GM12872 (cell line): ENCODE measurements around the gene ZNF835.

Experiments used
- CTCF ChIP-seq: IDR thresholded peaks from 3 replicates; pipeline ENCODE4 v1.5.1; 2011; ENCODE audit warnings: low read depth, mild to moderate bottlenecking, low read length, moderate library complexity; ENCODE audit not compliant: insufficient read depth

Gene ZNF835

GRCh38 chr19:56670961-56671612 lies 470 bp downstream of the ZNF835 start:
- no peak for TF ChIP-seq CTCF

DNA sequence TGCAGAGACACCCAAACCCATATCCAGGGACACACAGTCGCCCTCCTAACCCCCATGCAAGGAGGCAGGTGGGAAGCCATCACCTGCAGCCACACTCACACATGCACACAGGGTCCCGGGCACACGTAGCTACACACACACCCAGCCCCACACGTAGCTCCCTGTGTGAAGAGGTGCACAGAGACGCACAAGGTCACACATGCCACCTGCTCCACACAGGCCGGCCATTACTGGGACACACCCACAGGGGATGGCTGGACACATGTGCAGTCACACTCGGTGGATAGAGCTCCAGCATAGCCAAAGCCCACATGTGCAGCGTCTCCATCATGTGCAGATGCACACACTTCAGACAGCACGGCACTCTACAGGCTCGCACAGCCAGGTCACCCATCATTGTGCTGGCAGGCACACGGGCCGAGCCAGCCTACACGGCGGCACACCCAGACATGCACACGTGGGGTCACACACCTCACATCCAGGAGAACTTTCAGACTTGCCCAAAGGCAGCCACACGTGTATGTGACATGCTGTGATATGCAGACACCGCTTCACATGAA lies 1.1 kb downstream of the ZNF835 start:
- no peak for TF ChIP-seq CTCF

DNA sequence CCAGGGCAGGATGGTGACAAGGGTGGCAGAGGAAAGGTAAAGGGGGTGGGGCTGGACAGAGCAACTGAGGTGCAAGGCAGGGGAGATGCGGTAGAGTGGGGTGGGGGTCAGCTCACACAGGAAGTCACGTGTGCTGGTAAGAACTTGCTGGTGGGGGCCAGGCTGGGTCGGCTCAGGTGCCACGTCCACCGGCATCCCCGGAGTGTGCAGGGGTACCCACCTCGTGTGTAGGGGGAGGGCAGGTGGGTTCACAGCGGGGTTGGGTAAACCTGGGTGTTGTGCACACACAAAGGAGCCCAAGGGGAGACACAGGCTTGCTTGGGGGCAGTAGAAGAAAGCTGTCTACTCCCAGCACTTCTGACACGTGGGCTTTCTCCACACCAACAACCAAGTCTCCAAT lies 2.9 kb downstream of the ZNF835 start:
- no peak for TF ChIP-seq CTCF

DNA sequence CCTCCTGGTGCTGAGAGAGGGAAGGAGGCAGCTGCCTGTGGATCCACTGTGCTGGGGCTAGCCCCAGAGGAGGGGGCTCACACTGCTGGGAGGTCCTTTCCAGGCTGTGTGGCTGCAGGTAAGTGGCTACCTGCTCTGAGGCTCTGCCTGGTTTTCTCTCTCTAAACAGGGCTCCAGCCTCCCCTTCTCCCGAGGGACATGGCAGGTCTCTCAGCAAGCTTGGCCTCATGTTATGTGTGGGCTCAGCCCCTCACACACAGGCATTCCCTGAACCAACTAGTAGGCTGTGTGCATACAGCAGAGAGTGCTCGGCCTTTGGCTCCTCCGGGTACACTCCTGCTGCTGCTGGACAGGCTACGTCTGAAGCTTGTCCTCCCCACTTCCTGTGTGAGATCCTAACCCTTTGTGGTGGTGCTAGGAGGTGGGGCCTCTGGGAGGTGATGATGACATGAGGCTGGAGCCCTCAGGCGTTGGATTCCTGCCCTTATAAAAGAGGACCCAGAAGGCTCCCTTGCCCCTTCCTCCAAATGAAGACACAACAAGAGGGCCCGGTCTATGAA lies 4.2 kb downstream of the ZNF835 start:
- no peak for TF ChIP-seq CTCF

GRCh38 chr19:56664511-56664910 lies 7.0 kb downstream of the ZNF835 start:
- TF ChIP-seq CTCF, result no peak

DNA sequence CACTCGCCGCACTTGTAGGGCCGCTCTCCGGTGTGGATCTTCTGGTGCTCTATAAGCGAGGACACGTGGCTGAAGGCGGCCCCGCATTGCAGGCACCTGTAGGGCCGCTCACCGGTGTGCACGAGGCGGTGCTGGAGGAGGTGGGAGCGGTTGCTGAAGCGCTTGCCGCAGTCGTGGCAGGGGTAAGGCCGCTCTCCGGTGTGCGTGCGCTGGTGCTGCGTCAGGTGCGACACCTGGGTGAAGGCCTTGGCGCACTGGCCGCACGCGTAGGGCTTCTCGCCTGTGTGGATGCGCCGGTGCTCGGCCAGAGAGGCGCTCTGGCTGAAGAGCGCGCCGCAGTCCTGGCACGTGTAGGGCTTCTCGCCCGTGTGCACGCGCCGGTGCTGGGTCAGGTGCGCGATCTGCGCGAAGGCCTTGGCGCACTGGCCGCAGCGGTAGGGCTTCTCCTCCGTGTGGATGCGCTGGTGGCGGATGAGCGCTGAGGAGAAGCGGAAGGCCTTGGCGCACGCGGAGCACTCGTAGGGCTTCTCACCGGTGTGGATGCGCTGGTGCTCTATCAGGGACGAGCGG lies 7.5 kb downstream of the ZNF835 start:
- TF ChIP-seq CTCF, result no peak

GRCh38 chr19:56661248-56661647 lies 10.3 kb downstream of the ZNF835 start:
- no peak for TF ChIP-seq CTCF
